ENCODE measurements around the gene TAAR2. TPM values are rescaled to one million over a fixed set of nuclear protein-coding genes. Genes with fewer than 3 reads are reported as not detected.

Gene TAAR2
- total RNA-seq, 4 donors from 2014 or later: not detected

DNA sequence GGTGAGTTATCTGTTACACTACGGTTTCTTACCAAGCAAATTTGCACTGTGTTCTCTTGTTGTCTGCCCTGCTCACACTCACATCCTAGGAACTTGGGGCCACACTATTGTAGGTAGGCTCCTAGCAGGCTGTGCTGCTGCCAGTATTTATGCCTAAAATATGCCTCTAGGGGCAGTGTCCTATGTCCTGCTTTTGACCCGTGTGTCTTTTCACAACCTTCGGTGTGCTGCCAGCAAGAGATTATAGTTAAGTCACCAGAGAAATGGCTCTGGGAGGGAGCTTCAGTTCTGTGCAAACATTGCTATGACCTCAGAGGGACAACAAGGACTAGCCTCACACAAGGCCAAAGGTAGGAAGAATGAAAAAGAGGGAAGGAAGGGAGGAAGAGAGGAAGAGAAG lies 25.6 kb downstream of the TAAR2 start:
- Histone ChIP-seq H3K9me3 (no peaks in the 10 kb centered on the region), H3K4me1 (no peaks in the 10 kb centered on the region), H3K4me3 (no peak overlapping the region), H3K27ac (no peak overlapping the region), H3K27me3 (no peaks in the 10 kb centered on the region), H3K36me3 (no peaks in the 10 kb centered on the region)
- in situ Hi-C loops (cut with MboI; ENCODE audit: low sequenced_read_pairs in 4 of 4): no loop called here
- TF ChIP-seq, protein P1, sequence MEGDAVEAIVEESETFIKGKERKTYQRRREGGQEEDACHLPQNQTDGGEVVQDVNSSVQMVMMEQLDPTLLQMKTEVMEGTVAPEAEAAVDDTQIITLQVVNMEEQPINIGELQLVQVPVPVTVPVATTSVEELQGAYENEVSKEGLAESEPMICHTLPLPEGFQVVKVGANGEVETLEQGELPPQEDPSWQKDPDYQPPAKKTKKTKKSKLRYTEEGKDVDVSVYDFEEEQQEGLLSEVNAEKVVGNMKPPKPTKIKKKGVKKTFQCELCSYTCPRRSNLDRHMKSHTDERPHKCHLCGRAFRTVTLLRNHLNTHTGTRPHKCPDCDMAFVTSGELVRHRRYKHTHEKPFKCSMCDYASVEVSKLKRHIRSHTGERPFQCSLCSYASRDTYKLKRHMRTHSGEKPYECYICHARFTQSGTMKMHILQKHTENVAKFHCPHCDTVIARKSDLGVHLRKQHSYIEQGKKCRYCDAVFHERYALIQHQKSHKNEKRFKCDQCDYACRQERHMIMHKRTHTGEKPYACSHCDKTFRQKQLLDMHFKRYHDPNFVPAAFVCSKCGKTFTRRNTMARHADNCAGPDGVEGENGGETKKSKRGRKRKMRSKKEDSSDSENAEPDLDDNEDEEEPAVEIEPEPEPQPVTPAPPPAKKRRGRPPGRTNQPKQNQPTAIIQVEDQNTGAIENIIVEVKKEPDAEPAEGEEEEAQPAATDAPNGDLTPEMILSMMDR (IDR thresholded peaks at IDR 0.05 in 4 of 5, conservative IDR thresholded peaks at IDR 0.05 in 1 of 5): no peak
- TF ChIP-seq POLR2A (IDR thresholded peaks at IDR 0.05): no peak
- no peak for ATAC-seq
- no peak for DNase-seq
- intact Hi-C loops (cut with DNase I; ENCODE audit: low total_unique reads): no loop called here

DNA sequence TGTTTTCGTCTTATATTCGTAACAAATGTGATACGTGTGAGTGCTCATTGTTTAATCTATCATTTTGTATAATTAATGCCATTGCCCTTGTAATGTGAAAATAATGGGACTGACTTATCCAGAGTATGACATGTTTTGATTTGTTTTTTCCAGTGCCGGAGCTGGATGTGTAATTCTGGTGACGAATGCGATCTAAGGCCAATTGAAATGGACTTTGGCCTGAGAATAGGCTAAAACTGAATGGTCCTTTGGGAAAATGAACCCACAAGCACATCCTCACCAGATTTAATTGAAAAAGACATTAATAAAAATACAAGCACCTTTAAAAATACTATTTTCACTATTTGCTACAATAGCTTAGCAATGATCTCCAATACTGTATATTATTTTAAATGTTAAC lies 27.9 kb downstream of the TAAR2 start:
- H3K36me3 ChIP-seq: no peaks in the 10 kb centered on the region
- in situ Hi-C loops (cut with MboI; ENCODE audit: low sequenced_read_pairs in 4 of 4): no loop called here

DNA sequence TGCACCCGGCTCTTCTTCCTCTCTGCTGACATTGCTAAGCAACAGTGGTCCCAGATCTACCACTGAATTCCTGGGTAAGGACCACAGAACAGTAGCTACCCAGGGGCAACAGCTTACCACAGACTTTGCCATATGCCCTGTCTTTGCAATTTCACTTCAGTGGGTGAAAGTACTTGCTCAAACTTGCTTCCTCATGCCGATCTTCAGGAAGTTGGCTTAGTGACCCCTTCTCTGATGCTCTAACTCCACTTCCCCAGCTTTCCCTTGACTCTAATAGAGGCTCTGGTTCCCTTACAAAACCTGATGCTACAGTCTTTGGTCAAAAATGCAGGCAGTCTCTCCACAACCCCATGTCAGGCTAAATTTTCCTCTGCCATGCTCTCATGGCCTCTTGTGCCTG lies 31.2 kb downstream of the TAAR2 start:
- H3K27ac ChIP-seq: no peak overlapping the region
- no peaks in the 10 kb centered on the region for H3K36me3 ChIP-seq
- TF ChIP-seq, protein P1 (IDR thresholded peaks at IDR 0.05 in 4 of 5, conservative IDR thresholded peaks at IDR 0.05 in 1 of 5): no peak
- TF ChIP-seq POLR2A (IDR thresholded peaks at IDR 0.05): no peak
- no peak for ATAC-seq
- no peaks in the 10 kb centered on the region for H3K9me3 ChIP-seq
- no peaks in the 10 kb centered on the region for H3K4me1 ChIP-seq
- no peaks in the 10 kb centered on the region for H3K27me3 ChIP-seq
- H3K4me3 ChIP-seq: no peak overlapping the region
- in situ Hi-C loops (cut with MboI; ENCODE audit: low sequenced_read_pairs in 4 of 4): no loop called here
- no peak for DNase-seq
- intact Hi-C loops (cut with DNase I; ENCODE audit: low total_unique reads): no loop called here

More for the DNA sequence above, 27.9 kb downstream of the TAAR2 start:
- TF ChIP-seq POLR2A (IDR thresholded peaks at IDR 0.05): no peak
- TF ChIP-seq, protein P1 (IDR thresholded peaks at IDR 0.05 in 4 of 5, conservative IDR thresholded peaks at IDR 0.05 in 1 of 5): no peak
- Histone ChIP-seq H3K27ac (no peak overlapping the region), H3K27me3 (no peaks in the 10 kb centered on the region), H3K9me3 (no peaks in the 10 kb centered on the region), H3K4me1 (no peaks in the 10 kb centered on the region), H3K4me3 (no peak overlapping the region)
- ATAC-seq: no peak
- intact Hi-C loops (cut with DNase I; ENCODE audit: low total_unique reads): no loop called here
- DNase-seq: no peak

DNA sequence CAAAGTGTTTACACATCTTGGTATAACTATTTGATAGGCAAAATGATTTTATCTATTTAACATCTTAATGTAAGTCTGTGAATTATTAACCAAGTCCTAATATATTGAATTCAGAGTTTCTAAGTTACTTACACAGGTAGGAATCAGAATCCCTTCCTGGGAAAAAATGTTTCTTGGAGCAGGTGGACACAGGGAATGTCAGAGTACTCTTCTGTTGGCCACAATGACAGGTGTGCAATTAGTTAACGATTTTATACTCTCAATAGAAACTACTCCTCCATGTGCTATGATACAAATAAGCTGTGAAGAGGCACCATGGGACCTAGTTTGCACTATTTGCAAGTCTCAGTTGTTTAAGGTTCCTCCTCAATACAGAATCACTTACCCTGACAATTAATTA lies 33.7 kb downstream of the TAAR2 start:
- Histone ChIP-seq H3K36me3 (no peaks in the 10 kb centered on the region), H3K4me3 (no peak overlapping the region), H3K27me3 (no peaks in the 10 kb centered on the region), H3K9me3 (no peaks in the 10 kb centered on the region), H3K4me1 (no peaks in the 10 kb centered on the region), H3K27ac (no peak overlapping the region)
- DNase-seq (no peak), ATAC-seq (no peak)
- TF ChIP-seq POLR2A (IDR thresholded peaks at IDR 0.05): no peak
- TF ChIP-seq, protein P1 (IDR thresholded peaks at IDR 0.05 in 4 of 5, conservative IDR thresholded peaks at IDR 0.05 in 1 of 5): no peak
- intact Hi-C loops (cut with DNase I; ENCODE audit: low total_unique reads): no loop called here
- in situ Hi-C loops (cut with MboI; ENCODE audit: low sequenced_read_pairs in 4 of 4): no loop called here

DNA sequence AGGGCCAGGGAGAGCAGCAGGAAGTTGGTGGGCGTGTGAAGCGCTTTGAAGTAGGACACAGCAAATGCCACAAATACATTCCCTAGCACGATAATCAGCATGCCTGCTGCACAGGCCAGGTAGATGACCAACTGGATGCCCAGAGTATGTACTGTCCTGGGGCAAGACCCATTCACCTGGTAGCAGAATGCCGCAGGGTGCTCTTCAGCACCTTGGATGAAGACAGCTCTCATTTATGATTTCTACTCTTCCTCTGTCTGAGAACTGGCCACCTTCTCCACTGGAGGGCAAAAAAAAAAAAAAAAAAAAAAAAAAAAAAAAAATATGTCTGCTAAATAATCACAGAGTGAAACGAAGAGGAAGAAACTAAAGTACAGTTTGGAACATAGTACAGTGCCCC lies 34.6 kb downstream of the TAAR2 start, which contains the start of gene TAAR5:
Gene TAAR5, minus strand, starts transcription at position 288 of the 400 bp plus-strand sequence. Its CDS starts 55 bp downstream, at position 233.
- DNase-seq (no peak), ATAC-seq (no peak)
- TF ChIP-seq, protein P1 (IDR thresholded peaks at IDR 0.05 in 4 of 5, conservative IDR thresholded peaks at IDR 0.05 in 1 of 5): no peak
- TF ChIP-seq POLR2A (IDR thresholded peaks at IDR 0.05): no peak
- in situ Hi-C loops (cut with MboI; ENCODE audit: low sequenced_read_pairs in 4 of 4): no loop called here
- H3K36me3 ChIP-seq: no peaks in the 10 kb centered on the region
- no peaks in the 10 kb centered on the region for H3K27me3 ChIP-seq
- no peaks in the 10 kb centered on the region for H3K9me3 ChIP-seq
- H3K27ac ChIP-seq: no peak within 1 kb of the TSS
- H3K4me3 ChIP-seq: no peak within 1 kb of the TSS
- intact Hi-C loops (cut with DNase I; ENCODE audit: low total_unique reads): no loop called here
- no peaks in the 10 kb centered on the region for H3K4me1 ChIP-seq

Data from gastrocnemius medialis (tissue), 4 donors.